Choroid plexus epithelial cell (primary cell): ENCODE measurements around the gene HABP4.
A peak's percentile ranks its signal among the peaks of the same experiment; 100 is the strongest.

Experiments used
- DNase-seq: peaks from one replicate; pipeline ENCODE4 v3.0.0-alpha.2; 2010; ENCODE audit warnings: low read depth
- H3K4me3 ChIP-seq: 2 replicates; pipeline ENCODE4 v1.5.1; 2011; ENCODE audit warnings: low read depth, mild to moderate bottlenecking, control low read depth, low read length, moderate library complexity
- TF ChIP-seq, protein P1 (sequence below): conservative IDR thresholded peaks from 2 replicates; pipeline ENCODE4 v1.5.1; 2011; ENCODE audit warnings: low read depth, mild to moderate bottlenecking, control low read depth, inconsistent platforms, low read length, moderate library complexity

The HABP4 gene

DNA sequence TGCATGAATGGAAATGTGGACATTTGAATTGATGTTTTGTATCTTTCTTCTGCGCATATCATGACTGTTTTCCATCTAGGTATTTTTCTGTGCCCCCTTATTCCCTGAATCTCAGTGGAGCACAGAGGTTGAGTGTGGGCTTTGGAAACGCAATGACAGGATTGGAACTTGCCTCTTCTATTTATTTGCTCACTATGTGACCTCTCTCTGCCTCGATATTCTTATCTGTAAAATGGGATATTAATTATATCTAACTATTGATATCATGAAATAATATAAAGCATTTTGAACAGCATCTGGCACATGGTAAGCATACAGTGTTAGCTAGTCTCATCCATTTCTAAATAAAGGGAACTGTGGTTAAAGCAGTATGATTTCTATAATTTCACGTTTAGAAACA, 26.0 kb downstream of the HABP4 start:
- H3K4me3 ChIP-seq: no peak overlapping the region
- DNase-seq: no peak
- TF ChIP-seq, protein P1, sequence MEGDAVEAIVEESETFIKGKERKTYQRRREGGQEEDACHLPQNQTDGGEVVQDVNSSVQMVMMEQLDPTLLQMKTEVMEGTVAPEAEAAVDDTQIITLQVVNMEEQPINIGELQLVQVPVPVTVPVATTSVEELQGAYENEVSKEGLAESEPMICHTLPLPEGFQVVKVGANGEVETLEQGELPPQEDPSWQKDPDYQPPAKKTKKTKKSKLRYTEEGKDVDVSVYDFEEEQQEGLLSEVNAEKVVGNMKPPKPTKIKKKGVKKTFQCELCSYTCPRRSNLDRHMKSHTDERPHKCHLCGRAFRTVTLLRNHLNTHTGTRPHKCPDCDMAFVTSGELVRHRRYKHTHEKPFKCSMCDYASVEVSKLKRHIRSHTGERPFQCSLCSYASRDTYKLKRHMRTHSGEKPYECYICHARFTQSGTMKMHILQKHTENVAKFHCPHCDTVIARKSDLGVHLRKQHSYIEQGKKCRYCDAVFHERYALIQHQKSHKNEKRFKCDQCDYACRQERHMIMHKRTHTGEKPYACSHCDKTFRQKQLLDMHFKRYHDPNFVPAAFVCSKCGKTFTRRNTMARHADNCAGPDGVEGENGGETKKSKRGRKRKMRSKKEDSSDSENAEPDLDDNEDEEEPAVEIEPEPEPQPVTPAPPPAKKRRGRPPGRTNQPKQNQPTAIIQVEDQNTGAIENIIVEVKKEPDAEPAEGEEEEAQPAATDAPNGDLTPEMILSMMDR: no peak

DNA sequence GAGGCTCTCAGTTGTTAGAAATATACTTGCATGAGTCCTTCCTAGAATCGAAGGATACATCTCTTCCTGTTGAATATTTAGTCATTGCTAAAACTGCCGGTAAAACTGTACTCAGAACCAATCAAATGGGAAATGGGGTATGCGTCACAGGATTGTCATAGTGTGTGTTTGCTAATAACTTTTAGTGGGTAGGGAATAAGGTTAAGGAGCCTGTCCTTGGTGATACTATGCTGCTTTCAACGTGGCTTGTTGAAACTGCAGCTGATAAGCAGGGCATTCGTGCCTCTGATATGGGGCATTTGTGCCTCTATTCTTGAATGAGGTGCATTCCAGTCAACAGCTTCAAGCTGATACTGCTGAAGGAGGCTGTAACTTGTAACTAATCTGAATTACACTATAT, 26.6 kb downstream of the HABP4 start:
- H3K4me3 ChIP-seq: no peak overlapping the region
- DNase-seq: peak; percentile 19
- TF ChIP-seq, protein P1: no peak

DNA sequence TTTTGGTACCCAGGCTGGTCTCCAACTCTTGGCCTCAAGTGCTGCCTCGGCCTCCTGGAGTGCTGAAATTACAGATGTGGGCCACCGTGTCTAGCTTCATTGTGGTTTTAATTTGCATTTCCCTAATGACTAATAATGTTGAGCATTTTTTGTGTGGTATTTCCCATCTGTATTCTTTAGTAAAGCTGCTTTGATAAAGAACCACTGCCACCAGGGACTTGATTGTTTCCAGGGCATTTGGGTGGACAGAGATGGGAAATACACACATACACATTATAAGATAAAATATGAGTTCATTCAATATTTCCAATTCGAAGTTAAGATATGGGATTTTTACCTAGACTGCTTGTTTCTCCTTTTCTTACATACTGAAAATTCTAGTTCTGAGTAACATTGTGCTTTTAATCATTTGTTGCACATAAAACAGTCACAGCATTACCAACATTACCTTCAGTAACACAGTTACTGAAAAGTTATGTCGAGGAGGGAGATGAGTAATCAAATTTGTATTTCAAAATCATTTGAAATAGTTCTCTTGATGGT, 28.9 kb downstream of the HABP4 start:
- H3K4me3 ChIP-seq: no peak overlapping the region
- DNase-seq: no peak
- TF ChIP-seq, protein P1: no peak

DNA sequence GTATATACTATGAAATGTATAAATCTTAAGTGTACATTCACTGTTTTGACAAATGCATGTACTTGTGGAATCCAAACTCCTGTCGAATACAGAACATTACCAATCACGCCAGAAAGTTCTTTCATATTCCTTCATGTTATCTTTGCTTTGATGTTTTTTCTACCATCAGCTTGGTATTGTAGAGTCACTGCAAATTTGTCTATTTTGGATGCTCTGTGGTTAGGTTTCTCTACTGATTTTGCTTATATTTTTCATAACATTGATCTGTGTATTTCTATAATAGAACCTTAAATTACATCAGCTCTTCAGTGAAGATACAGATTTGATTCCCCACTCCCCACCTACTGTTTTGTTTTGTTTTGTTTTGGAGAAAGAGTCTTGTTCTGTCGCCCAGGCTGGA, 30.8 kb downstream of the HABP4 start:
- TF ChIP-seq, protein P1: no peak
- no peak overlapping the region for H3K4me3 ChIP-seq
- DNase-seq: no peak

DNA sequence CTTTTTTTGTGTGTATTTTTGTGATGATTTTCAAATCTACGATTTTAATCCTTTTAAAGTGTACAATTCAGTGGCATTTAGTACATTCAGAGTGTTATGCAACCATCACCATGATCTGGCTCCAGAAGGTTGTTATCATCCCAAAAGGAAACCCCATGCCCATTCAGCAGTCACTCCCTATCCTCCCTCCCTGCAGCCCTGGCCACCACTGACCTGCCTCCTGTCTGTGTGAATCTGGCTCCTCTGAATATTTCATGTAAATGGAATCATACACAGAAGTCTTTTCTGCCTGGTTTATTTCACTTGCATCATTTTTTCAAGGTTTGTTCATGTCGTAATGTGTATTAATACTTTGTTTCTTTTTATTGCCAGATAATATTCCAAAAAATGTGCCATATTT, 32.5 kb downstream of the HABP4 start:
- no peak for DNase-seq
- TF ChIP-seq, protein P1: no peak
- H3K4me3 ChIP-seq: no peak overlapping the region

DNA sequence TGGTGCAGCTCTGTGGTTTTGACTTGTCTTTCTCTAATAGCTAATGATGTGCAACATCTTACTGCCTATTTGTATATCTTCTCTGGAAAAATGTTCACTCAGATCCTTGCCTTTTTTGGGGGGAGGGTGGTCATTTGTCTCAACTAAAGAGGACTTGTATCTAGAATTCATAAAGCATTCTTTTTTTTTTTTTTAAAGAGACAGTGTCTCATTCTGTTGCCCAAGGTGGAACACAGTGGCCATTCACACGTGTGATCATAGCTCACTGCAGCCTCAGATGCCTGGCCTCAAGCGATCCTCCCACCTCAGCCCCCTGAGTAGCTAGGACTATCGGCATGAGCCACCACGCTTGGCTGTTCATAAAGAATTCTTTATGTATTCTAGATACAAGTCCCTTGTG, 33.2 kb downstream of the HABP4 start:
- H3K4me3 ChIP-seq: no peak overlapping the region
- TF ChIP-seq, protein P1: no peak
- DNase-seq: no peak

DNA sequence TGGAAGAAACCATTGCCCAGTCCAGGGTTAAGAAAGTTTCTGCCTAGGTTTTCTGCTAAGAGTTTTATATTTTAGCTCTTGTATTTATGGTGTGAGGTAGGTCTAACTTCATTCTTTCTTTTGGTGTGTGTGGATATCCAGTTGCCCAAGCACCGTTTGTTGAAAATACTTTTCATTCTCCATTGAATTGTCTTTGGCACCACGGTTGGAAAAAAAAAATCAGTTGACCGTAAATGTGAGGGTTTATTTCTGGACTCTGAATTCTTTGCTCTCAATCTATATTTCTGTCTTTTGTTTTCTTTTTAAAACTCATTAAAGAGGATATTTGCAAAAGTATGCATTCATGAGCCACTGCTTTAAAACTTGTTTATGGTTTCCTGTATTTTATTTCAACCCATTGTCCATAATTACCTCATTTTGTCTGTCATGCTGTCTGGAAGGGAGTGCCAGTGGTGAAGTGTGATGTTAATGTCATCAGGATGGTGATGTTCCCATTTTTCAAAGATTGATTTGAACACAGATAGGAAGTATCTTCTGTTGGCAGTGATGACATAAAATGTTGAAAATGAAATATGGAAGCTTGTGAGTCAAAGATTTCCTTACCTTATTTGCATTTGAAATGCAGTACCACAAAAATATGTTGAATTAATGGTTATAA, 33.9 kb downstream of the HABP4 start:
- no peak for DNase-seq
- TF ChIP-seq, protein P1: no peak
- H3K4me3 ChIP-seq: no peak overlapping the region
